NT2/D1 (cell line): ENCODE results near the gene SV2B.

ENCODE experiments used
- DNase-seq: peaks from one replicate; pipeline ENCODE4 v3.0.0-alpha.2; 2011; ENCODE audit warnings: low read depth, low spot score
- H3K27me3 ChIP-seq: 2 replicates; pipeline ENCODE4 v1.6.0; 2011; ENCODE audit warnings: mild to moderate bottlenecking; ENCODE audit not compliant: insufficient read length, insufficient read depth
- H3K36me3 ChIP-seq: 2 replicates; pipeline ENCODE4 v1.6.1; 2011; ENCODE audit warnings: mild to moderate bottlenecking, low read length, mixed read lengths; ENCODE audit not compliant: insufficient read depth, insufficient read length
- H3K4me1 ChIP-seq: 2 replicates; pipeline ENCODE4 v1.5.1; 2011; ENCODE audit not compliant: insufficient read depth, insufficient read length
- H3K4me3 ChIP-seq: 2 replicates; pipeline ENCODE4 v1.5.1; 2011; ENCODE audit warnings: low read depth; ENCODE audit not compliant: insufficient read length
- H3K9ac ChIP-seq: 2 replicates; pipeline ENCODE4 v1.6.0; 2011; ENCODE audit warnings: low read depth; ENCODE audit not compliant: insufficient read length
- H3K9me3 ChIP-seq: 2 replicates; pipeline ENCODE4 v1.5.1; 2011; ENCODE audit warnings: mild to moderate bottlenecking, low read length; ENCODE audit not compliant: insufficient read depth
- SUZ12 ChIP-seq: IDR thresholded peaks from 2 replicates; pipeline ENCODE4 v1.6.1; 2011; ENCODE audit not compliant: insufficient read length, insufficient read depth; ENCODE audit errors: extremely low read depth
- YY1 ChIP-seq: IDR thresholded peaks from 2 replicates; pipeline ENCODE4 v1.6.1; 2011; ENCODE audit not compliant: insufficient read length, insufficient read depth
- ZNF274 ChIP-seq: IDR thresholded peaks from 2 replicates; pipeline ENCODE4 v1.6.1; 2011; ENCODE audit warnings: mild to moderate bottlenecking, low read depth, low read length

Gene SV2B

DNA sequence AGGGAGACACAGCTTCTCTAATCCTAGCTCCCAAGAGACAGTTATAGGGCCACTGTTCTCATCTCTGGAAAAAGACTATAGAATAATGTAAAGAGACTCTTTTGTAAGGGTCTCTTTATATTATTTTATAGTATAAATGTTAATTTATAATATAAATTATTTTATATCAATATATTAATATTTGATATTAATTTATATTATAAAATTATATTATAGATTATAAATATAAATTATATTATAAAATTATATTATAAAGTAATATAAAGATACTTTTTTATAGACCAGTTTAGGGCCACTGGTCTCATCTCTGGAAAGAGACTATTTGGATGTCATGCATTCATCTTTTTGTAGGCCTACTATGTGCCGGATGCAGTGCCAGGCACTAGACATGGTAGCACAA lies 53.9 kb downstream of the SV2B start:
- H3K36me3 ChIP-seq = no peaks in the 10 kb centered on the region
- H3K9me3 ChIP-seq = no peaks in the 10 kb centered on the region
- no peak for DNase-seq
- H3K4me3 ChIP-seq = no peak overlapping the region
- TF ChIP-seq ZNF274 (no peak), SUZ12 (no peak), YY1 (no peak)
- H3K9ac ChIP-seq = no peak overlapping the region
- H3K4me1 ChIP-seq = no peaks in the 10 kb centered on the region
- no peaks in the 10 kb centered on the region for H3K27me3 ChIP-seq

DNA sequence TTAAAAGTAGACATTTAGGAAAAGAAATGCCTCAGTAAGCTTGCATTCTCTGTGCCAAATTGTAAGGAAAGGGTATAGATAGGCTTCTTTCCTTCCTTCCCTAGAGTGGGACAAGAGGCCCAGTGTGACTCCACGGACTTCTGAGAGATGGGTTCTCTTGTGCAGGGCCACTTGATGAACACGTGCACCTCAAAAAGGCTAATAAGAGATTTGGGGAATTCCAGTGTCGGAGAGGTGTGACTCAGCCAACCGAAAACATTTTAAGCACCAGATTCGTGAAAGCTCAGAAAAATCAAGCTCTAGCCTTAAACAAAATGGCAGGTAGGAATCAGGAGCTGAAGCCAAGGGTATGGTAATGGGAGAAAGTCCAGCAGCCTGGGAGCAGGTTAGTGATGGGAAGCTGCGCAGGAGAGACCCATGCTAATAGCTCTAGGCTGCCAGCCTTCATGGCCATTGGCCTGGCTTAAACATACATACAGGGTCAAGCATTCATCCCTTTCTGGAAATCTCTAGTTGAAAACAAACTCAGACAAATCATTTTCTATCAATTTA lies 56.2 kb downstream of the SV2B start:
- no peaks in the 10 kb centered on the region for H3K36me3 ChIP-seq
- no peak for DNase-seq

GRCh38 chr15:91158415-91159394 lies 58.6 kb downstream of the SV2B start:
- Histone ChIP-seq H3K4me1 (no peaks in the 10 kb centered on the region), H3K36me3 (no peaks in the 10 kb centered on the region), H3K9me3 (no peaks in the 10 kb centered on the region), H3K4me3 (no peak overlapping the region), H3K27me3 (no peaks in the 10 kb centered on the region), H3K9ac (no peak overlapping the region)
- TF ChIP-seq YY1 = no peak
- no peak for TF ChIP-seq ZNF274
- TF ChIP-seq SUZ12 = no peak
- DNase-seq = no peak

More for the DNA sequence above, 56.2 kb downstream of the SV2B start:
- Histone ChIP-seq H3K27me3 (no peaks in the 10 kb centered on the region), H3K9ac (no peak overlapping the region), H3K4me3 (no peak overlapping the region), H3K9me3 (no peaks in the 10 kb centered on the region), H3K4me1 (no peaks in the 10 kb centered on the region)
- no peak for TF ChIP-seq SUZ12
- TF ChIP-seq ZNF274 = no peak
- no peak for TF ChIP-seq YY1

- TF ChIP-seq SUZ12 (no peak), ZNF274 (no peak), YY1 (no peak)
- Histone ChIP-seq H3K4me3 (no peak overlapping the region), H3K36me3 (no peaks in the 10 kb centered on the region), H3K4me1 (no peaks in the 10 kb centered on the region), H3K27me3 (no peaks in the 10 kb centered on the region), H3K9me3 (peaks cover 16% of the 10 kb centered on the region), H3K9ac (no peak overlapping the region)
- DNase-seq = no peak
These were observed 65.8 kb downstream of the SV2B start for GRCh38 chr15:91165850-91166249.

DNA sequence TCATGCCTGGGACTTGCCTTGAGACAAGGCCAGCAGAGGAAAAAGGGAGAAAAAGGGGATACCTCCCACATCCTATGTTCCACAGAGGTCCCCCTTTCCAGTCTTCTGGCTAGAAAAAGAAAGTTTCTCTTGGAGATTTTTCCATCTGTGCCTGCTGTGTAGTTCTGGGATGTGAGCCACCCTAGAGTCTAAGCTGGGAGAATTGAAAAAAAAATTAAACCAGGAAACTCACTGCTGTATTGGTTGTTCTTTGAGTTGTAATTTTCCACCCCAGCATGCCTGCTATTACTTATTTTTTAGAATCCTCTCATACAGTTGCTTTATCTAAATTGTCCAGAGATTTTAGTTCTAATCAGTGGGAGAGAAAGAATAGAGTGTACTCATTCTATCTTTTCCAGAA lies 68.4 kb downstream of the SV2B start:
- no peaks in the 10 kb centered on the region for H3K4me1 ChIP-seq
- H3K9me3 ChIP-seq = peaks cover 16% of the 10 kb centered on the region
- H3K4me3 ChIP-seq = no peak overlapping the region
- DNase-seq = no peak
- H3K27me3 ChIP-seq = no peaks in the 10 kb centered on the region
- no peak overlapping the region for H3K9ac ChIP-seq
- TF ChIP-seq SUZ12 = no peak
- no peak for TF ChIP-seq YY1
- TF ChIP-seq ZNF274 = no peak
- H3K36me3 ChIP-seq = no peaks in the 10 kb centered on the region

DNA sequence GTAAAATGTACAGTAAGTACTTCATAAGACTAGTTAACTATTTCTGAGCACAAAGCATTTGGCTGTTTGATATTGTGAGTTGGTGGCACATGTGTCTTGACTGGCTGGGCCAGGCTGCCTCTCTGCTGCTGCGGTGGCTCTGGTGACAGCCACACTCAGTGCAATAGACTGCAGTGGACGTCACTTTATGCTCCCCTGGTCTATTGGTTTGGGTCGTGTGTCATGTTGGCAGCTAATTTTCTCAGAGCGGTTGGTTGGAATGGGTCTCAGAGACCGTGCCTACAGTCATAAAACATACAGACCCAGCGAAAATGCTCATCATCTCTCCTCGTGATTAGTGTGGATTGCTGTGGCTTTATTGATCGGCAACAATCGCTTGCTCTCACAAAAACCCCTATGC lies 71.3 kb downstream of the SV2B start:
- Histone ChIP-seq H3K4me3 (no peak overlapping the region), H3K9ac (no peak overlapping the region), H3K27me3 (no peaks in the 10 kb centered on the region), H3K9me3 (peaks cover 3% of the 10 kb centered on the region), H3K4me1 (no peaks in the 10 kb centered on the region), H3K36me3 (no peaks in the 10 kb centered on the region)
- TF ChIP-seq SUZ12 (no peak), YY1 (no peak), ZNF274 (no peak)
- DNase-seq = no peak

DNA sequence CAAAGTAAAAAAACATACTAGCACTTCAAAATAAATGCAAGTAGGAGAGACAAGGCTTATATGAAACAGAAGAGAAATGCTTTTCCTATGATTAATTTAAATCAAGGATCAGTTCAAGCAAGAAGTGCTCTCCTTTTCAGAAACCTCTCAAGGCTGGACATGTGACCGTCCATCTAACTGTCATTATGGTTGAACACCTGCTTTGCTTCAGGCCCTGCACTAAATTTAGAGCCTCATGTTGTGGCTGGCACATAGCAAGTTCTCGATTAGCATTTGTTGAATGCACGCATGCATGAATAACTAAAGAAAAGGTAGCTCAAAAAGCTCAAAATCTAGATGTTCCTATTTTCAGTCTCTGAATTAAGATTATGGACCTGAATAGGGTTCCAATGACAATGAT lies 82.0 kb downstream of the SV2B start:
- no peak for DNase-seq
- TF ChIP-seq YY1 (no peak), ZNF274 (no peak), SUZ12 (no peak)
- H3K36me3 ChIP-seq = no peaks in the 10 kb centered on the region
- no peaks in the 10 kb centered on the region for H3K9me3 ChIP-seq
- H3K4me1 ChIP-seq = no peaks in the 10 kb centered on the region
- H3K4me3 ChIP-seq = no peak overlapping the region
- no peak overlapping the region for H3K9ac ChIP-seq
- no peaks in the 10 kb centered on the region for H3K27me3 ChIP-seq
